Measurements from ENCODE around the gene STAP1.

STAP1 gene

GRCh38 chr4:67573193-67573592 is 14.7 kb downstream of the STAP1 start:
- no peak for DNase-seq (ENCODE audit: low read depth)
- no peak for TF ChIP-seq CTCF (IDR thresholded peaks at IDR 0.05; ENCODE audit: control insufficient read depth, insufficient read depth, low read depth, low read length, missing control alignments)
- H3K4me3 ChIP-seq (ENCODE audit: control insufficient read depth, low read depth, low read length): no peak overlapping the region

- H3K4me3 ChIP-seq (ENCODE audit: control insufficient read depth, low read depth, low read length): no peak overlapping the region
- no peak for TF ChIP-seq CTCF (IDR thresholded peaks at IDR 0.05; ENCODE audit: control insufficient read depth, insufficient read depth, low read depth, low read length, missing control alignments)
- no peak for DNase-seq (ENCODE audit: low read depth)
Measured at GRCh38 chr4:67575232-67576058, 16.9 kb downstream of the STAP1 start.

- no peak for DNase-seq (ENCODE audit: low read depth)
- no peak for TF ChIP-seq CTCF (IDR thresholded peaks at IDR 0.05; ENCODE audit: control insufficient read depth, insufficient read depth, low read depth, low read length, missing control alignments)
- H3K4me3 ChIP-seq (ENCODE audit: control insufficient read depth, low read depth, low read length): no peak overlapping the region
Measured at GRCh38 chr4:67576059-67576466, 17.5 kb downstream of the STAP1 start.

GRCh38 chr4:67576538-67576937 is 18.0 kb downstream of the STAP1 start:
- TF ChIP-seq CTCF (IDR thresholded peaks at IDR 0.05; ENCODE audit: control insufficient read depth, insufficient read depth, low read depth, low read length, missing control alignments): no peak
- no peak overlapping the region for H3K4me3 ChIP-seq (ENCODE audit: control insufficient read depth, low read depth, low read length)
- no peak for DNase-seq (ENCODE audit: low read depth)

GRCh38 chr4:67580577-67580976 is 22.1 kb downstream of the STAP1 start:
- no peak for TF ChIP-seq CTCF (IDR thresholded peaks at IDR 0.05; ENCODE audit: control insufficient read depth, insufficient read depth, low read depth, low read length, missing control alignments)
- no peak for DNase-seq (ENCODE audit: low read depth)

GRCh38 chr4:67581208-67581857 is 22.8 kb downstream of the STAP1 start:
- no peak for TF ChIP-seq CTCF (IDR thresholded peaks at IDR 0.05; ENCODE audit: control insufficient read depth, insufficient read depth, low read depth, low read length, missing control alignments)
- no peak for DNase-seq (ENCODE audit: low read depth)
- H3K4me3 ChIP-seq (ENCODE audit: control insufficient read depth, low read depth, low read length): no peak overlapping the region

More at GRCh38 chr4:67580577-67580976, 22.1 kb downstream of the STAP1 start:
- no peak overlapping the region for H3K4me3 ChIP-seq (ENCODE audit: control insufficient read depth, low read depth, low read length)

Data from AG09309 (cell line).